Panc1 (cell line): ENCODE measurements around the gene PI4K2A.

ENCODE experiments used
- CTCF ChIP-seq: fragments of 450-650 bp; IDR thresholded peaks from 2 replicates; pipeline ENCODE4 v1.5.1; 2017; ENCODE audit warnings: mild to moderate bottlenecking
- POLR2AphosphoS5 ChIP-seq: IDR thresholded peaks from 2 replicates; pipeline ENCODE4 v1.6.1; 2012; ENCODE audit warnings: mild to moderate bottlenecking, low read depth, low read length, moderate library complexity
- REST ChIP-seq, 2 experiments: IDR thresholded peaks; 2 replicates each; pipeline ENCODE4 v1.6.1; 2011 to 2012; ENCODE audit warnings: low read depth in 2 of 2, control low read depth in 1 of 2, low read length in 1 of 2, mild to moderate bottlenecking in 1 of 2, moderate library complexity in 1 of 2; ENCODE audit not compliant: insufficient read depth in 1 of 2
- SIN3A ChIP-seq: IDR thresholded peaks from 2 replicates; pipeline ENCODE4 v1.6.1; 2012; ENCODE audit warnings: low read depth, mild to moderate bottlenecking, low read length, moderate library complexity, borderline replicate concordance; ENCODE audit not compliant: insufficient read depth

- TF ChIP-seq CTCF (no peak), REST (IDR thresholded peaks at IDR 0.05; ENCODE audit: insufficient read depth in 1 of 2, low read depth in 2 of 2, low read length in 1 of 2) (no peak), POLR2AphosphoS5 (no peak), SIN3A (no peak)
Measured at GRCh38 chr10:97656777-97657176, 16.3 kb downstream of the PI4K2A start.
